ENCODE results near the gene SPACA5B.
"Not testable (repeated sequence)": the region's sequence is repeated elsewhere in the genome, so short reads cannot be mapped to it uniquely, and the experiment has no call there.

SPACA5B gene

GRCh38 chrX:48130326-48130725 lies at the start of gene SPACA5B:
SPACA5B (plus strand) TSS chrX:48130626; CDS start chrX:48130688, 62 bp downstream.
- not testable (repeated sequence) for DNase-seq (ENCODE audit: low spot score)

GRCh38 chrX:48083212-48083611 lies 47.2 kb upstream of the SPACA5B start:
- peak; percentile 17 for DNase-seq (ENCODE audit: low spot score)

- no peak for DNase-seq (ENCODE audit: low spot score)
Measured at GRCh38 chrX:48083706-48084105, 46.7 kb upstream of the SPACA5B start.

GRCh38 chrX:48086082-48086481 lies 44.3 kb upstream of the SPACA5B start:
- DNase-seq (ENCODE audit: low spot score) = no peak

GRCh38 chrX:48090123-48090522 lies 40.3 kb upstream of the SPACA5B start:
- no peak for DNase-seq (ENCODE audit: low spot score)

GRCh38 chrX:48092558-48092957 lies 37.9 kb upstream of the SPACA5B start:
- not testable (repeated sequence) for DNase-seq (ENCODE audit: low spot score)

GRCh38 chrX:48101443-48101842 lies 29.0 kb upstream of the SPACA5B start:
- DNase-seq (ENCODE audit: low spot score) = no peak

- no peak for DNase-seq (ENCODE audit: low spot score)
Measured at GRCh38 chrX:48102874-48103374, 27.5 kb upstream of the SPACA5B start.

- no peak for DNase-seq (ENCODE audit: low spot score)
Measured at GRCh38 chrX:48107717-48108116, 22.7 kb upstream of the SPACA5B start.

GRCh38 chrX:48125286-48125685 lies 5.1 kb upstream of the SPACA5B start:
- DNase-seq (ENCODE audit: low spot score) = not testable (repeated sequence)

- not testable (repeated sequence) for DNase-seq (ENCODE audit: low spot score)
Measured at GRCh38 chrX:48132308-48132844, 1.9 kb downstream of the SPACA5B start.

GRCh38 chrX:48139076-48139475 lies 8.7 kb downstream of the SPACA5B start:
- not testable (repeated sequence) for DNase-seq (ENCODE audit: low spot score)

GRCh38 chrX:48141810-48142508 lies 11.5 kb downstream of the SPACA5B start:
- DNase-seq (ENCODE audit: low spot score) = not testable (repeated sequence)

GRCh38 chrX:48142697-48143096 lies 12.3 kb downstream of the SPACA5B start:
- DNase-seq (ENCODE audit: low spot score) = not testable (repeated sequence)

GRCh38 chrX:48153769-48154168 lies 23.3 kb downstream of the SPACA5B start:
- no peak for DNase-seq (ENCODE audit: low spot score)

- no peak for DNase-seq (ENCODE audit: low spot score)
Measured at GRCh38 chrX:48154796-48155195, 24.4 kb downstream of the SPACA5B start.

GRCh38 chrX:48156014-48156413 lies 25.6 kb downstream of the SPACA5B start:
- DNase-seq (ENCODE audit: low spot score) = no peak

GRCh38 chrX:48165241-48165640 lies 34.8 kb downstream of the SPACA5B start:
- no peak for DNase-seq (ENCODE audit: low spot score)

GRCh38 chrX:48166322-48166721 lies 35.9 kb downstream of the SPACA5B start:
- not testable (repeated sequence) for DNase-seq (ENCODE audit: low spot score)

GRCh38 chrX:48179691-48180090 lies 49.3 kb downstream of the SPACA5B start:
- DNase-seq (ENCODE audit: low spot score) = no peak

- no peak for DNase-seq (ENCODE audit: low spot score)
Measured at GRCh38 chrX:48180811-48181210, 50.4 kb downstream of the SPACA5B start.

- not testable (repeated sequence) for DNase-seq (ENCODE audit: low spot score)
Measured at GRCh38 chrX:48181882-48182281, 51.5 kb downstream of the SPACA5B start.
